ENCODE results near the gene PAM.

PAM gene

DNA sequence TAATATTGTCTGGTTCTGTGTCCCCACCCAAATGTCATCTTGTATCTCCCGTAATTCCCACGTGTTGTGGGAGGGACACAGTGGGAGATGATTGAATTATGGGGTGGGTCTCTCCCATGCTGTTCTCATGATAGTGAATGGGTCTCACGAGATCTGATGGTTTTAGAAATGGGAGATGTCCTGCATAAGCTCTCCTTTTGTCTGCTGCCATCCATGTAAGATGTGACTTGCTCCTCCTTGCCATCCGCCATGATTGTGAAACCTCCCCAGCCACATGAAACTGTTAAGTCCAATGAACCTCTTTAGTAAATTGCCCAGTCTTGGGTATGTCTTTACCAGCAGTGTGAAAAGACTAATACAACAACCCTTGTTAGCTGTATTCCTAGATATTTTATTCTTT, 320.3 kb downstream of the PAM start:
- Histone ChIP-seq H3K14ac (ENCODE audit: low read length in 2 of 2) (no peak overlapping the region), H2AK5ac (ENCODE audit: low read length, severe bottlenecking) (no peak overlapping the region), H3K18ac (ENCODE audit: low read depth in 1 of 2, low read length in 2 of 2) (no peak overlapping the region), H3K4ac (ENCODE audit: low read depth in 1 of 2, low read length in 2 of 2) (no peak overlapping the region), H3K4me1 (ENCODE audit: control insufficient read depth, insufficient read depth, low read depth, low read length) (no peaks in the 10 kb centered on the region), H2BK12ac (ENCODE audit: low read length in 2 of 2) (no peak overlapping the region), H3K9me3 (ENCODE audit: control insufficient read depth, low read length) (peaks cover 53% of the 10 kb centered on the region), H2BK120ac (ENCODE audit: low read depth, low read length) (no peak overlapping the region), H3K9ac (ENCODE audit: low read length) (no peak overlapping the region), H3K27ac (ENCODE audit: low read length, poor library complexity, severe bottlenecking) (no peak overlapping the region), H3K36me3 (ENCODE audit: control insufficient read depth in 1 of 2, insufficient read depth in 2 of 2, low read depth in 1 of 2, low read length in 2 of 2) (no peaks in the 10 kb centered on the region), H3K23ac (ENCODE audit: low read length in 2 of 2) (no peak overlapping the region), H2BK5ac (ENCODE audit: low read depth, low read length, poor library complexity, severe bottlenecking) (no peak overlapping the region), H3K4me3 (ENCODE audit: insufficient read depth in 1 of 2, low read depth in 1 of 2, low read length in 2 of 2) (no peak overlapping the region), H3K27me3 (ENCODE audit: control insufficient read depth in 1 of 2, insufficient read depth in 1 of 2, low read length in 2 of 2) (no peaks in the 10 kb centered on the region), H2AFZ (ENCODE audit: low read depth, low read length) (no peak overlapping the region), H4K91ac (ENCODE audit: low read length) (no peak overlapping the region), H2BK15ac (ENCODE audit: low read depth, poor library complexity, severe bottlenecking) (no peak overlapping the region), H4K8ac (ENCODE audit: low read length) (no peak overlapping the region), H3K79me1 (replicated peaks; ENCODE audit: low read length, poor library complexity, severe bottlenecking) (no peaks in the 10 kb centered on the region), H3K4me2 (ENCODE audit: low read length, poor library complexity, severe bottlenecking) (no peak overlapping the region)
- WGBS = 81% methylated on average over 4 of the region's 4 CpGs
- DNase-seq = no peak
